Activated CD4-positive, alpha-beta T cell treated with anti-CD3 and anti-CD28 coated beads, Interleukin-2, Interleukin-4, amounts not matched to agents 100 ng/mL and 50 ng/mL, durations not matched to agents 16 hours and 8 hours (primary cell): ENCODE results near the gene ALDH1A2.
"Not testable (repeated sequence)": the region's sequence is repeated elsewhere in the genome, so short reads cannot be mapped to it uniquely, and the experiment has no call there.

Experiments used
- DNase-seq: peaks from one replicate; pipeline ENCODE4 v3.0.0-alpha.2; 2020; ENCODE audit warnings: low spot score

The ALDH1A2 gene

DNA sequence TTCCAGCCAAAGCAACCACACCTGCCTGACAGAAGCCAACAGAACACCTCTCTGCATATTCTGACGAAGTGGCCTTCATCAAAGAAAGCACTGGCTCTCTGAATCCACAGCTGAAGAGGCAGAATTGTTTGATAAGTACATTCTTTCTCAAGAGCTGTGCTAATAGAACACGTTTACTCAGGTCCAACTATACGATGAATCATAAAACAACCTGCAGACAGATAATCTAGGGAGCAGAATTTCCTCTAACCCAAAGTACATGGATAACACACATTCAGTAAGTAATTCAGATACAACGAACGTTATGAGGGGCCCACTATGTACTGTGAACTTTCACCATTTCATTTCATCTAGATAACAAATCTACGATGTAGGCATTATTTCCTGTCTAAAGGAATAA is 25.4 kb downstream of the ALDH1A2 start:
- DNase-seq: no peak

DNA sequence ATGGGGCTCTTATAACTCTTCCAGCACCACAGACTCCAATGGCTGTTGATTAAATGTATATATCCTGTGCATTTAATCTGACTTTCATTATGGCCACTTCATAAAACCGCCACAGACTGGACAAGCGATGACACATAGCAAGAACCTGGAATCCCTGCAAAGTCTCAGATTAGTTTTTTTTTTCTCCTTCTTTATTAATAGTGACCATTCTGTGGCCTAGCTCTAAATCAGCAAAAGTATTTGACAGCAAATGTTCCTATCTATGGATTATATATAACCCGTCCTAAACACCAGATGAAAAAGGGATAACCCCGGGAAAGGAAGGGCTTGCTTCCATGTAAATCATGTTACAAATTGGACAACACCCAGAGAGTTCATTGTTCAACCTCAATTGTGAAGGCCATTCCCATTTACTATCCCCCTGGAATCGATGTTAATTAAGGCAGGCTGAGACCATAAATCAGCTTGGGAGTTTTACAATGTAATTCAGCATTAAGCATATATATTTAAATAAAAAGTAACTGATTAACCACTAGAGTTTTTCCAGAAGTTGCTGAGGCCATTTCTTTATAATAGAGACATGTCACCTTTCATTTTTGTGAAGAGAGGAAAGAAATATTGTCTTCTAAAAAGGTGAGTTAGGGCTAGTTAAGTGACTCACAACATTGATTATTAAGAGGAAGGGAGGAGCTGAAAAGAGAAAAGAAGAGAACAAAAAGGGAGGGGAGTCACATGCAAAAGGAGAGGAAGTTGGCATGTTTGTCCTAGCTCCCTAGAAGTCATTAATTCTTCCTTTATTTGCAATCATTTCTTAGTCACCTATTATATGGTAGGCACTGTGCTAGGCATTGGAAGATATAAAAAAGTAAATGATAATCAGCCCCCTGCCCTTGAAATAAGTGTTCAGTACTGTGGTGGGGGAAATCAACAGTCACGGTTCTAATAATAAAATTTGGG is 26.2 kb downstream of the ALDH1A2 start:
- DNase-seq: no peak

DNA sequence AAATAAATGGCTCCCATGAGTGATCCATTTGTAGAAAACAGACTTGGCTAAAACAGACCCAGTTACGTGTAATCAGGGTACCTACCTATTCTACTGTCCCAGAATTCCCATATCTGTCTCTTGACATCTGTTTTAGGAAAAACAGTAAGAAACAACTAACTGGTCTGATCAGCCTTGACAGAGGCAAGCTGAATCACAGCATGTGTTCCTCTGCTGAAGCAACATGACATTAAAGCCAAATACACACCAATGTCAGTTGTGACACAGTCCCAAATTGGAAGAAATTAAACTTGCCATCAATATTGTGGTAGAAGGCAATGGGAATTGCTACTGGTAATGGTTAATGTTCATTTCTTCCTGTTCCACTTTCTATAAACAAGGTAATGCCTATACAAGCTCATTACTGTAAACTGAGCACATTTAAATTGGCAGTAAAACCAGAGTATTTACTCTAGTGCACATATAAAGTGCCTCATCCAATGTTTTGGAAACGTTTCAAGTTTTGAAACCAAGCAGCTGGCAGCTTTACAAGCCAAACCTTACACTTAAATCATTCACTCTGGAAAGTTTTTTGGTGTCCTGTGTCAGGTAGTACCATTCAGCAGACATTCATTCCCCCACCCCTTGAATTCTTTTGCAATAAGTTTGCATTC is 27.0 kb downstream of the ALDH1A2 start:
- no peak for DNase-seq

DNA sequence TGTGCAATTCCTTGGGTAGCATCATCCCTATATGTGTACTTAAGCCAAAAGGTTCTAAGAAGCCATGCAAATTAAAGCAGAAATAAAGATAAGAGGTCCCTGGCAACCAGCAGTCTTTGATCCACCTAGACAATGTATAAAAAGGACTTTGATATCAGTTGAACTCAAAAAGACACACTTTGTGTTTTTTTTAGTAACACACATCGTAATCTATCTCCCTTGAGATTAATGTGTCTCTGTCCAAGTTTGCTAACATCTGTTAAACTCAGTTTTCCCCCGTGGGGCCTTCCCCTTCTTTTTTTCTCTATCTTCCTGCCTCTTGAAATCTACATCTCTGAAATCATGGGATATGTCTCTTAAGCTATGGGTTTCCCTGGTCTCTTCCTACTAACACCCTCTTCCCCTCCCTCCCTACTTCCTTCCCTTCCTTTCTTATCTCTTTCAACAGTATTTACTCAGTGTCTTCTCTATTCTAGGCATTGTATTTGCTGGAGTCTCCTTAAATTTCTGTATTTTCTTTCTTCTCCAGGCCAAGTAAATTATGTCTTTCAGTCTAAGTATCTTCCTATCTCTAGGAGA is 27.7 kb downstream of the ALDH1A2 start:
- DNase-seq: no peak

DNA sequence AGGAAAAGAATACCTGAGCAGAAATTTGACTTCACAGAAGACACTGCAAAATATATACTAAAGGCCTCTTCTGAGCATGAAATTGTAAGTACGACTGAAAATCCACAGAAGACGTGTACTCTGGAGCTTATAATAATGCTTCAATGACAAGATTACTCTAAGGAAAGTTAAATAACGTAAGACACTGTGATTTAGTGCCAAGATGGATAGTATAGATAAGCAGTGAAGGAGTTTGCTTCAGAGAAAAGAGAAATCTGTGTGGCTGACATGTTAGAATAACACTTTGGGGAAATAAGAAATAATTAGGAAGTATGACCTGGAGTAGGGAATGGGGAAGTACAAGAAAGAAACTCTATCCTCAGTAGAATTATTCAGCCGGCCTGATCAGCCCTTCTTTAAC is 28.9 kb downstream of the ALDH1A2 start:
- no peak for DNase-seq

DNA sequence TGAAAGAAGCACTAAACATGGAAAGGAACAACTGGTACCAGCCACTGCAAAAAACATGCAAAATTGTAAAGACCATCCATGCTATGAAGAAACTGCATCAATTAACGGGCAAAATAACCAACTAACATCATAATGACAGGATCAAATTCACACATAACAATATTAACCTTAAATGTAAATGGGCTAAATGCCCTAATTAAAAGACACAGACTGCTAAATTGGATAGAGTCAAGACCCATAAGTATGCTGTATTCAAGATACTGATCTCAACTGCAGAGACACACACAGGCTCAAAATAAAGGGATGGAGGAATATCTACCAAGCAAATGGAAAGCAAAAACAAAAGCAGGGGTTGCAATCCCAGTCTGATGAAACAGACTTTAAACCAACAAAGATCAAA is 37.1 kb downstream of the ALDH1A2 start:
- DNase-seq: not testable (repeated sequence)

DNA sequence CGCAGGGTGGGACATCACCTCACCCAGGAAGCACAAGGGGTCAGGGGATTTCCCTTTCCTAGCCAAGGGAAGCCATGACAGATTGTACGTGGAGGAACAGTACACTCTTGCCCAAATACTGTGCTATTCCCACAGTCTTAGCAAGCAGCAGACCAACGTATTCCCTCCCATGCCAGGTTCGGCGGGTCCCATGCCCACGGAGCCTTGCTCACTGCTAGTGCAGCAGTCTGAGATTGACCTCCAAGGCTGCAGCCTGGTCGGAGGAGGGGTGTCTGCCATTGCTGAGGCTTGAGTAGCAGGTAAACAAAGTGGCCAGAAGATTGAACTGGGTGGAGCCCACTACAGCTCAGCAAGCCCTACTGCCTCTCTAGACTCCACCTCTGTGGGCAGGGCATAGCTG is 39.0 kb downstream of the ALDH1A2 start:
- DNase-seq: no peak

DNA sequence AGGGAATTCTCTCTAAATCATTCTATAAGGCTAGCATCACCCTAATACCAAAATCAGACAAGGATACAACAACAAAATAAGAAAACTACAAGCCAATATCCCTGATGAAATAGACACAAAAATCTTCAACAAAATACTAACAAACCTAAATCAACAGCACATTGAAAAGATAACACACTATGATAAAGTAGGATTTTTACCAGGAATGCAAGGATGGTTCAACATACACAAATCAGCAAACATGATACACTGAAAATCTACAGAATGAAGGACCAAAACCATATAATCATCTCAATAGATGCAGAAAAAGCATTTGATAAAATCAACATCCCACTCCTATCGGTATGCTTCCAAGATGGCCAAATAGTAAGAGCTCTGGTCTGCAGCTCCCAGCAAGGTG is 39.5 kb downstream of the ALDH1A2 start:
- DNase-seq: no peak

DNA sequence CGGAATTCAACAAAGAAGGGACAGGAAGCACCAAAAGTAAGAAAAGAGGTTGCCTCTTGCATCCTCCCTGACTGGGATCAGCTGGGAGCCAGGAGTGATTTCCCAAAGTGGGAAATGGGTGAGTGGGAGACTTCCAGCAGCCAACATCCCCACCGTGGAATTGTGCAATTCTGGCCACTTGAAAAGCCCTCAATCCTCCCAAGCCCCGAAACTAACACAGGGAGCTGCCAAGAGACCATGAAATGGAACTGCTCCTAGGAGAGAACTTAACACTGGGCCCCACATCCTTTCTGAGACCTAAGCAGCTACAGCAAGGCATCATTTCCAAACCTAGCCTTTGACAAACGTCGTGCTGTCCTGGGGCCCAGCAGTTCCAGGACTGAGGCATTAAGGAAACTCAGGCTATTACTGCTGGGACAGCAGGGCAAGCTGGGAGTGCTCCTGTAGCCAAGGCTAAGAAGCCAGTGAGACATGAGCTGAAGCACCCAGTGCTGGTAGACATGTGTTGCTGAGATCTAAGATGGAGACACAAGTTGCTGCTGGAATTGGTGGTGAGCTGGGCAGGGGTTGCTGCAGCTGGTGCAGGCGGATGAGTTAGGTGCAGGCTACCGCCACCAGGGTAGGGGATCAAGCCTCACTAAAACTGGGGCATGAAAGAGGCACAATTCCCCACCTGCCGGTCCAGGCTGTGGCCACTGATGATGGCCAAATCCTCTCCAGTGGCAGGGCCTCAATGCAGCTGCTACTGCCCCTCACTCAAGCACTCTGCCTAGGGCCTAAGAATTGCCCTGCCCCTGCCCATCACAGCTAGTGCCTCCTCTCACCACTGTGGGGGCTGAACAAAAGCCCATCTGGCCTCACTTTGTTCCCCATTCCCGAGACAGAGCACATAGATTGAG is 43.9 kb downstream of the ALDH1A2 start:
- no peak for DNase-seq

DNA sequence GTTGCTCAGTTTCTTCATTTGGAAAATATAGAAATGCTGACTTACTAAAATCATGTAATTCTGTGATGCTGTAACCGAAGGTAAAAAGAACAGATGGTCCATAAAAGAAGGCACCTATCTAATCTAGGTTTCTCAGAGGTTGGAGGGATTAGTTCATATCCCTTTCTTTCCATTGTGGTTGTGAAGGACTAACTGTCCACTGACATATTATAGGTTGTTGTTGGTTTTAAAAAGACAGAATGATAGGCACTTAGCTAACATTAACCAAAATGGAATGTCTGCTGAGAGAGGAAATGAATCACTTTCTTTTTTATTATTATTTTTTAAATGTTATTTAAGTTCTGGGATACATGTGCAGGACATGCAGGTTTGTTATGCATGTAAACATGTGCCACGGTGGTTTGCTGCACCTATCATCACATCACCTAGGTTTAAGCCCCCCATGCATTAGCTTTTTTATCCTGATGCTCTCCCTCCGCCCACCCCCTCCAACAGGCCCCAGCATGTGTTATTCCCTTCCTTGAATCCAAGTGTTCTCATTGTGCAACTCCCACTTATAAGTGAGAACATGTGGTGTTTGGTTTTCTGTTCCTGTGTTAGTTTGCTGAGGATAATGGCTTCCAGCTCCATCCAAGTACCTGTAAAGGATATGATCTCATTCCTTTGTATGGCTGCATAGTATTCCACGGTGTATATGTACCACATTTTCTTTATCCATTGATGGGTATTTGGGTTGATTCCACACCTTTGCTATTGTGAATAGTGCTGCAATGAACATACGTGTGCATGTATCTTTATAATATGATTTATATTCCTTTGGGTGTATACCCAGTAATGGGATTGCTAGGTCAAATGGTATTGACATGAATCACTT is 45.8 kb downstream of the ALDH1A2 start:
- no peak for DNase-seq

DNA sequence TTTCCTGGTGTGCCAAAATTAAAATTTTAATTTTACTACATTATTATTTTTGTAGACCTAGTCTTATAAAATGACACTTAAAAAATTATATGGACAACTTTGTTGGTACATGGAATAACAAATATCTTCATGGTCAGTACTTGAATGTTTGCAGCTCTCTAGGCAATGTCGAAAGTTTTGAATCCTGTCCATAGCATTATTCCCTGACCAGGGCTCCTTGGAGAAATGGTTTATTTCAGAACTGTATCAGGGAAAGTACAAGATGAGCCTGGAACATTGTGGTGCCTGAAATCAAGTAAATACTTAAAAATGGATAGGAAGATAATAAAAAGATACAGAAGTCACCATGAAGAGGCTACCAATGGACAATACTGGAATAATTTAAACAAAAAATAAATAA is 47.6 kb downstream of the ALDH1A2 start:
- DNase-seq: no peak

DNA sequence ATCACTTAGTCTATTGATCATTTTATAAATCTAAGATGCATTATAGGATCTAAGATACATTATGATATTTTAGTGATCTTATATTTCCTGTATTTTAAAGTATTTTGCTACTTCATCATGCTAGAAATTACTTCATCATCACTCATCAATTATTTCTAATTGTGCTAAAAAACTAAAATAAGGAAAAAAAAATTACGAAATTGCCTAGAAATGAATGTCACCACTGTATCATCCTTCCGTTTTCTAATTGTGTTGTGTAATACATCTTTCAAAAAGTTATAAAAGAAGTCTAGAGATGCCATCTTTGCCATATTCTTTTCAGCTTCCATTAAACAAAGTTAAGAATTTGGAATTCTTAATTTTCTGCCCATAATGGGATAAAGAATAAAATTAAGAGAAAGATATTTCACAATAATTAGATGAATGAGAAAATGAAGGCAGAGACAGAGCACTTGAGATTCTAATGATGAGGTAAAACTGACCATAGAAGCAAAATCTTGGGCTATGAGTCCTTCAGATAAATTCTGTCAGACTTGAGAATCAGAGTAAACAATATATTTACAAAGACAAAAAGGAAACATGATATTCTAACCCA is 48.8 kb downstream of the ALDH1A2 start:
- no peak for DNase-seq

DNA sequence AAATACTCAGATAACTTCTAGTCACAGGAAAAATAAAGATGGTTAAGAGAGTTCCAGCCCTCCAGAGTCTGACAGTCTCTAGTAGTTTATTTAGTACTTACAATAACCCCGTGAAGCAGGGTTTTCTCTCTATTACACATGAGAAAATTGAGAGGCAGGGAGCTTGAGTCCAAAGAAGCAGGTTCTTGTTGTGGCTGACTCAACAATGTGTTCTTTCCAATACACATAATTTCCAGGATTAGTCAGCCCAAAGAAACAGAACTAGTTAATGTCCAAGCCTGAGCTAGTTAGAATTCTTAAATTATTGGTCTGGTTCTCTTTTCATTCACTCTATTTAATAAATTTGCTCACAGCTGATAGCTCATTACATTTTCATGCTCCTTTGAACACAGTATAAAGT is 49.9 kb downstream of the ALDH1A2 start:
- no peak for DNase-seq

DNA sequence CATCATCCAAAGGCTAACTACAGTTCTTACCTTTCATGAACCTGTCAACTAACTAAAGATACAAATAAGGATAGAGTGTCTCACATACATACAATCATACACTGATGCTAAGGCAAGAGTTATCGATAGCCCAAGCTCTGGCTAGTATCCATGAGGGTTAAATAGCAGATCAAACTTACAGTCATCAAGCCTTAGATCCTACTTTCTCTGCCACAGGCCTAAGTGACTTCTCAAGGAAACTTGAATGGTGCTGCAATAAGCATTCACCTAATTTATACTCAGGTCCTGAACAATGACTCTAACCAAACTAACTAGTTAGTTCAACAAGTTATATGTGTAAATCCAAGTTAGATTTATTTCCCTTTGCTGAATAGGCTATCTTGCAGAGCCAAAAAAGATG is 51.0 kb downstream of the ALDH1A2 start:
- DNase-seq: no peak

DNA sequence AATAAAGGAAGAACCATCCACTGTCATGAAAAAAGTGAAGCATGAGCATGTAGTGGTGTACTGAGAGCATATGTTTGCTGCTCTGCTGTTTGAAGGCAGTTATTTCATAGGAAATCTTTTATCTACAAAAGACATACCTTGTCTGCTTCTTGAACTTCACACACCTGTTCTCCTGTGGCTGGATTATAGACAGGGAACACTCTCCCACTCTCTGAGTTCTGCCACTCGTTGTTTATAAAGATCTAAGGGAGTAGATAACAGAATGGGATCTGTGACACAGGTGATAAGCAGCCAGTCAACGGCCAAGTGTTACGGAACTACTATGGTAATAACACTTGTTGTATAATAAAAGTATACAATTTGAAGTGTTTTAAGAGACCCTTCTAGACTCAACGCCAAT is 51.5 kb downstream of the ALDH1A2 start:
- DNase-seq: no peak

DNA sequence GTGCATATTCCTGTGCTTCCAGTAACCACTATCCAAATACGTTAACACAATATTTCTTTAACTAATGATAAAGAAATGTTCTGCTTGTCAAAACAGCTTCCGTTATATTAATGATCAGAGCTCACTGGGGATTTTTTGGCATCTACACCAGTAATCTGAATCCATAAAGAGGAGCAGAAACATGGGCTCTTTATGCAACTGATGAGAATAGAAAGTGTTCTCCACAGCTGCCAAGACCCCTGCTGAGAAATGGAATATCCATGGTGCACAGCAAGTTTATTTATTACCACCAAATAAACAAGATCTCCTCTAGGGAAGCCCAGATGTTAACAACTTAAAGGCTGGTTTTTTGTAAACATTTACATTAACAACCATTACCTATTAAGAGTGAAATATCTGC is 54.5 kb downstream of the ALDH1A2 start:
- DNase-seq: no peak

DNA sequence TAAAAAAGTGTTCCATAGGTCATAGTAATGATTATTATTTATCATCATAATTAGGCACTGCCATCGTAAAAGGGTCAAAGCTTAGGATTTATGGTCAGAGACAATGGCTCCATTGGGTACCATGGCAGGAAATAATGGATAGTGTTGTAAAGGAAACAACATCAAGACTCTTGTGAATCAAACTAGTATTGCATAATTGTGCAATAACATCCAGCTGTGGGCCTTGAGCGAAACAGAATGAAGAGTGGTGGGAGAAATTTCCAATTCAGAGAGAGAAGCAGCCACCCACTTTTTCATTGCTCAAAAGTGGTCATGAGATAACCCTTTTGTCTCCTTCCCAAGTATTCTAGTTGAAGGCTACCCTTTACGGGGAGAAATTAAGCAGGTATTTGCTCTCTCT is 61.7 kb downstream of the ALDH1A2 start:
- no peak for DNase-seq

DNA sequence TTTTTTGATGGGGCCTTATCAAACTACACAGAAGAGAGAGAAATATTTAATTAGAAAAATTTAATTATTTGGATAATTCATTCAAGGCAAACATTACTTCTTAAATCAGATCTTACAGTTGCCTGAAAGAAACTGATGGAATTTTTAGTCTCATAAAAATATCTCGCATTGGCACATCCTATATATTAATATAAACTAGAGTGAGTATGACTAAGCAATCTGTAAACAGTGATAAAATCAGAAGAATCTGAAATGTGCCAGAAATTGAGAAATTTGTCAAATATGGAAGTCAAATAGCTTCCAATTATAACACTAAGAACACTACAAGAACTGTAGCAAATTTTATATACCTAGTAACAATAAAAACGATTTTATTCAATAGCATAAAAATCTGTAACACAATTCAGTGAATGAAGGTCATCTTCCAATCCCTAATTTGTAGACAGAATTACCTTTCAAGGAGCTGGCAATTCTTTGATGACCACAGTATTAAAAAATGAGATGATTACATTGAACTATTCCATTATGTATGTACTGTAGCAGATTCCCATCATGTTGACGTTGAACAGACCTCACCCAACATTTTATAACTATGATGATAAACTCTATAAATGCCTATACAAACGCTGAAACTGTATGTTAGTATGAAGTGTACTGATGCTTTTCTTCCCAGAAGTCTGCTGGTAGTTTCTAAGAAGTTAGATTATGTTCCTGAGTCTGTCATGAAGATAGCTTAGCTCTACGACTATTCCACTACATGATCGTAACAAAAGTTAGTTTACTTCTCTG is 63.0 kb downstream of the ALDH1A2 start:
- DNase-seq: no peak

DNA sequence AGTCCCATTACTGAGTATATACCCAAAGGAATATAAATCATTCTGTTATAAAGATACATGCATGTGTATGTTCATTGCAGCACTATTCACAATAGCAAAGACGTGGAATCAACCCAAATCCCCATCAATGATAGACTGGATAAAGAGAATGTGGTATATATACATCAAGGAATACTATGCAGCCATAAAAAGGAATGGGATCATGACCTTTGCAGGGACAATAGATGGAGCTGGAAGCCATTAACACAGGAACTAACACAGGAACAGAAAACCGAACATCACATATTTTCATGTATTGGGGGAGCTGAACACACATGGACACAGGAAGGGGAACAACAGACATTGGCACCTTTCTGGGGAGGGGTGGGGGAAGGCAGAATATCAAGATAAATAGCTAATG is 65.8 kb downstream of the ALDH1A2 start:
- DNase-seq: not testable (repeated sequence)

DNA sequence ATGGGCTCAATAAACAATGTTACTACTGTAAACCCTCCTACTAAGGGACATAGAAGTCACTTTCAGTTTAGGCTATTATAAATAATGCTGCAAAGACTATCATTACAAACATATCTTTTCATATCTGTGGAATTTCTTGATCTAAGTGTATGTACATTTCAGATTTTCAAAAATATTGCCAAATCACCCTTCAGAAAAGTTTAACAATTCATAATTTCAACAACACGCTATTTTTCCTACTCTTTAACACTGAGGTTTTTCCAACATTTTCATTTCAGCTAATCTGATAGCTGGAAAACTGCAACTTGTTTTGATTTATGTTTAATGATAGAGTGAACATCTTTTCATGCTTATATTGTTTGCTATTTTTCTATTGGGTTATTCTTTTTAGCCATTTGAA is 69.0 kb downstream of the ALDH1A2 start:
- no peak for DNase-seq
